Vagina (tissue), 2 donors: ENCODE data around the gene WWOX. TPM values are rescaled to one million over a fixed set of nuclear protein-coding genes. Genes with fewer than 3 reads are reported as not detected.

ENCODE experiments used
- DNase-seq, 2 donors: peaks; one replicate each; pipeline ENCODE4 v3.0.0-alpha.2; 2017; ENCODE audit errors: extremely low spot score in 2 of 2
- H3K27ac ChIP-seq: fragments of 200-600 bp; sonication (generic); one replicate; pipeline ENCODE4 v1.5.1; 2019
- H3K27me3 ChIP-seq: fragments of 200-600 bp; sonication (generic); one replicate; pipeline ENCODE4 v1.5.1; 2019
- H3K36me3 ChIP-seq, 2 donors: fragments of 200-600 bp; sonication (generic); one replicate each; pipeline ENCODE4 v1.5.1; 2017 to 2019
- H3K4me1 ChIP-seq: fragments of 200-600 bp; sonication (generic); one replicate; pipeline ENCODE4 v1.5.1; 2019
- H3K4me3 ChIP-seq, 2 donors: fragments of 200-600 bp; sonication (generic); 1 replicate in 1 of 2; 2 replicates in 1 of 2; pipeline ENCODE4 v1.5.1; 2016 to 2019
- H3K9me3 ChIP-seq: fragments of 200-600 bp; sonication (generic); one replicate; pipeline ENCODE4 v1.5.1; 2019
- POLR2A ChIP-seq, 2 donors: fragments of 450-650 bp; IDR thresholded peaks; one replicate each; pipeline ENCODE4 v1.6.1; 2017; ENCODE audit warnings: antibody characterized with exemption in 2 of 2, mild to moderate bottlenecking in 2 of 2, moderate library complexity in 2 of 2
- POLR2AphosphoS5 ChIP-seq, 2 donors: sonication (generic); formaldehyde crosslinking; IDR thresholded peaks; one replicate each; pipeline ENCODE4 v1.9.0; 2017; ENCODE audit warnings: antibody characterized with exemption in 2 of 2, mild to moderate bottlenecking in 2 of 2, low read depth in 1 of 2; ENCODE audit not compliant: insufficient read depth in 1 of 2
- intact Hi-C: fragments of 100-400 bp; cut with DNase I; formaldehyde crosslinking; loops from one replicate; pipeline ENCODE4 v1.15.1; 2023
- total RNA-seq: library from RNA; depleted of rRNA; stranded (reverse); fragments of >200 nt; gene quantifications from one replicate; pipeline ENCODE4 v1.2.3, GENCODE V29; 2016
- TF ChIP-seq, protein P1 (sequence below), 3 experiments: fragments of 450-650 bp in 2 of 3; fragments of 200-600 bp in 1 of 3; sonication (generic) in 1 of 3; IDR thresholded peaks; one replicate each; pipeline ENCODE4 v1.5.1; 2017 to 2019; ENCODE audit warnings: antibody characterized with exemption in 3 of 3, mild to moderate bottlenecking in 2 of 3, moderate library complexity in 2 of 3

Gene WWOX
- total RNA-seq, 1 donor from 2014 or later, result 33.1 TPM

DNA sequence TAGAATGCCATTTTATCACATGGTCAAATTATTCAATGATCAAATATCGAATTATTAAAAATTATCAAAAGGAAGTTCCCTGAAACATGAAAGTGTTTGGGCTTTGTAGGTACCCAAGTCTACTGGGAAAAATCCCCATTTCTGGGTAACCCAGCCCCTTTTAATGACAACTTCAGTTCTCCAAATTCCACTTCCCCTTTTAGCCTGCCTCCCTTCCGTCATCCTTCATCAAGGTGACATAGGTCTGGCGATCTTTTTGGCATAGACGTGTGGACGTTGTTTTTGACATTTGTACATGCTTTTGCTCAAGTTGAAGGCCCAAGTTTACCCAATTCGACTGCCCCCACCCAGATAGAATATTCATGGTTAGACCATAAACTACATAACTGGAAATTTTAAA lies 840.1 kb downstream of the WWOX start:
- intact Hi-C loops, result no loop called here
- no peak overlapping the region for H3K4me3 ChIP-seq
- H3K4me1 ChIP-seq, result no peaks in the 10 kb centered on the region
- H3K27ac ChIP-seq, result no peak overlapping the region
- no peaks in the 10 kb centered on the region for H3K27me3 ChIP-seq
- no peaks in the 10 kb centered on the region for H3K36me3 ChIP-seq
- H3K9me3 ChIP-seq, result no peaks in the 10 kb centered on the region
- TF ChIP-seq, protein P1, sequence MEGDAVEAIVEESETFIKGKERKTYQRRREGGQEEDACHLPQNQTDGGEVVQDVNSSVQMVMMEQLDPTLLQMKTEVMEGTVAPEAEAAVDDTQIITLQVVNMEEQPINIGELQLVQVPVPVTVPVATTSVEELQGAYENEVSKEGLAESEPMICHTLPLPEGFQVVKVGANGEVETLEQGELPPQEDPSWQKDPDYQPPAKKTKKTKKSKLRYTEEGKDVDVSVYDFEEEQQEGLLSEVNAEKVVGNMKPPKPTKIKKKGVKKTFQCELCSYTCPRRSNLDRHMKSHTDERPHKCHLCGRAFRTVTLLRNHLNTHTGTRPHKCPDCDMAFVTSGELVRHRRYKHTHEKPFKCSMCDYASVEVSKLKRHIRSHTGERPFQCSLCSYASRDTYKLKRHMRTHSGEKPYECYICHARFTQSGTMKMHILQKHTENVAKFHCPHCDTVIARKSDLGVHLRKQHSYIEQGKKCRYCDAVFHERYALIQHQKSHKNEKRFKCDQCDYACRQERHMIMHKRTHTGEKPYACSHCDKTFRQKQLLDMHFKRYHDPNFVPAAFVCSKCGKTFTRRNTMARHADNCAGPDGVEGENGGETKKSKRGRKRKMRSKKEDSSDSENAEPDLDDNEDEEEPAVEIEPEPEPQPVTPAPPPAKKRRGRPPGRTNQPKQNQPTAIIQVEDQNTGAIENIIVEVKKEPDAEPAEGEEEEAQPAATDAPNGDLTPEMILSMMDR (IDR thresholded peaks at IDR 0.05), result no peak
- no peak for TF ChIP-seq POLR2A (IDR thresholded peaks at IDR 0.05)
- no peak for TF ChIP-seq POLR2AphosphoS5 (IDR thresholded peaks at IDR 0.05; ENCODE audit: insufficient read depth in 1 of 2, low read depth in 1 of 2)
- no peak for DNase-seq

DNA sequence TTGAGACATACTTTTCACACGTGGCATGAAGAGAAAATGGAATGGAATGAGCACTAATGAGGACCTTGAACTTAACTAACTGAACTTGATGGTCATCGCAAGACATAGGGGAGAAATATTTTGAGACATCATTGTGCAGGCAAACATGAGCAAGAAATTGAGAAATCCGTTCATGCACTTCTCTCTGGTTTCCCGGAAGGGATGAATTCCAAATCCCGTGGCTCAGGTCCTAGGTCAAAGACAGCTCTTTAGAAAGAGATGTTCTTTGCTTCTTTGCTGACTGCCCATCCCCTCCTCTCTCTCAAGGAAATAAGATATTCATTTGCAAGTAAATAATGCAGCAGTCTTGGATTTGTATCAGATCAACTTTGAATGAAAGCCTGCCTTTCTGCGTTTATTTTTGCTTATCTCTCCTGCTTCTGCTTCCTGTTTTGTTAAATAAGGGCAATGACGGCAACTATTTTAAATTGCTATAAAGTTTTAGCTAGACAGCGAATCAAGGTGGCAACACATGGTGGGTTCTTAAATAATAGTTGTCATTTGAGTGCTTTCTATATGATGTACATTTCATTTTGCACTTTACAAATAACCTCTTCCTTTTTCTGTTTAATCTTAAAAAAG lies 843.3 kb downstream of the WWOX start:
- Histone ChIP-seq H3K27ac (no peak overlapping the region), H3K36me3 (no peaks in the 10 kb centered on the region), H3K27me3 (no peaks in the 10 kb centered on the region), H3K4me1 (no peaks in the 10 kb centered on the region), H3K4me3 (no peak overlapping the region), H3K9me3 (no peaks in the 10 kb centered on the region)
- intact Hi-C loops, result no loop called here
- no peak for TF ChIP-seq POLR2A (IDR thresholded peaks at IDR 0.05)
- no peak for TF ChIP-seq POLR2AphosphoS5 (IDR thresholded peaks at IDR 0.05; ENCODE audit: insufficient read depth in 1 of 2, low read depth in 1 of 2)
- TF ChIP-seq, protein P1 (IDR thresholded peaks at IDR 0.05), result no peak
- DNase-seq, result no peak

DNA sequence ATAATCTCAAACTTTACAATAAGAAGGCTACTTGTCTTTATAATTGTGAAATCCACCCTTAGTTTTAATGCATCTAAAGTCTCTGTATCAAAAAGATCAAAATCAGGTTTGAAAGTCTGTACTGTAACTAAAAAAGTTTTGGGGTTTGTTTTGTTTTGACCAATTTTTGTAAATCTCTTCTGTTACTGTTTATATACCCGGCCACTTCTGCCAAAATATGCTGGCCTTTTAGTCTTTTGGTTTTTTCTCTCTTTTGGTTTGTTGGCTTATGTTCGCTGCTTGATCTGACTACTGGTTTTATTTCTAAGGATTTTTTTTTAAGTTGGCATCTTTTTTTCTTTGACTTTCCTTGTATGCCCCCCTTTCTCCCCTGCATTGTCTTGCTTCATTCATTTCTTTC lies 845.9 kb downstream of the WWOX start:
- Histone ChIP-seq H3K27ac (no peak overlapping the region), H3K4me1 (no peaks in the 10 kb centered on the region), H3K27me3 (no peaks in the 10 kb centered on the region), H3K9me3 (no peaks in the 10 kb centered on the region), H3K36me3 (no peaks in the 10 kb centered on the region), H3K4me3 (no peak overlapping the region)
- TF ChIP-seq POLR2AphosphoS5 (IDR thresholded peaks at IDR 0.05; ENCODE audit: insufficient read depth in 1 of 2, low read depth in 1 of 2) (no peak), POLR2A (IDR thresholded peaks at IDR 0.05) (no peak)
- intact Hi-C loops, result no loop called here
- DNase-seq, result no peak

DNA sequence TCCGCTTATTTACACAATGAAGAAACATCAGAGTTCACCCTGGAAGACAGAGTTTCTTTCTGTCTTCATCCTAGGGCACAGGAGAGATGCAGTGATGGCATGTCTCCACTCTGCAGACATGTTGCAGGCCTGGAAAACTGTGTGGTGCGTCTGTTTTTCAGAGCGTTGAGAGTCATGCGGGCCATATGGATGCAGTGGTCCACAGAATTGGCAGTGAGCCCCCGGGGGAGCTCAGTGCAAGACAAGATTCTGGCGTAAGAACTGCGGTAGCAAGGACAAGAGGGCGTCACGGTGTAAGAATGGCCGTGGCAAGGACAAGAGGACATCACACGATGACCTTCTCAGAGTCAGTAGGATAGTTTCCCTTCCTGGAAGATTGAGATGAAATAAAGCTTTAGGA lies 847.1 kb downstream of the WWOX start:
- Histone ChIP-seq H3K4me1 (no peaks in the 10 kb centered on the region), H3K27ac (no peak overlapping the region), H3K36me3 (no peaks in the 10 kb centered on the region), H3K9me3 (no peaks in the 10 kb centered on the region), H3K27me3 (no peaks in the 10 kb centered on the region), H3K4me3 (no peak overlapping the region)
- no peak for DNase-seq
- intact Hi-C loops, result no loop called here
- no peak for TF ChIP-seq POLR2A (IDR thresholded peaks at IDR 0.05)
- TF ChIP-seq, protein P1 (IDR thresholded peaks at IDR 0.05), result no peak
- TF ChIP-seq POLR2AphosphoS5 (IDR thresholded peaks at IDR 0.05; ENCODE audit: insufficient read depth in 1 of 2, low read depth in 1 of 2), result no peak

- TF ChIP-seq, protein P1 (IDR thresholded peaks at IDR 0.05), result no peak
- no peak for TF ChIP-seq POLR2A (IDR thresholded peaks at IDR 0.05)
- no peak for TF ChIP-seq POLR2AphosphoS5 (IDR thresholded peaks at IDR 0.05; ENCODE audit: insufficient read depth in 1 of 2, low read depth in 1 of 2)
- H3K27me3 ChIP-seq, result no peaks in the 10 kb centered on the region
- H3K27ac ChIP-seq, result no peak overlapping the region
- H3K9me3 ChIP-seq, result no peaks in the 10 kb centered on the region
- H3K36me3 ChIP-seq, result no peaks in the 10 kb centered on the region
- no peak overlapping the region for H3K4me3 ChIP-seq
- no peak for DNase-seq
- H3K4me1 ChIP-seq, result no peaks in the 10 kb centered on the region
- intact Hi-C loops, result no loop called here
Observed at GRCh38 chr16:78950768-78951167, 851.3 kb downstream of the WWOX start.
